WTC11 (cell line): ENCODE data around the gene KIF5C. TPM values are rescaled to one million over a fixed set of nuclear protein-coding genes. Genes with fewer than 3 reads are reported as not detected.

Source experiments
- ATAC-seq: fragments of 200-7000 bp; cut with Tn5 transposase; 2 replicates; pipeline ENCODE4 v1.10.0; 2021; ENCODE audit warnings: mild to moderate bottlenecking, moderate library complexity
- CTCF ChIA-PET: fragments of 300-600 bp; sonication (Branson Sonifier 250); formaldehyde crosslinking; loops from one replicate; lab custom pipeline; 2021; ENCODE audit warnings: antibody characterized with exemption; lab: Charles Lee
- POLR2A ChIA-PET: fragments of 350-600 bp; sonication (Branson Sonifier 250); formaldehyde crosslinking; loops from one replicate; lab custom pipeline; 2021; ENCODE audit warnings: antibody characterized with exemption; lab: Charles Lee
- DNase-seq: peaks from one replicate; pipeline ENCODE4 v3.0.0; 2021; ENCODE audit warnings: low spot score
- H3K27ac Mint-ChIP-seq: 2 replicates; pipeline ENCODE4 v1.8.0; 2021; ENCODE audit warnings: mixed read lengths
- H3K27me3 Mint-ChIP-seq: 2 replicates; pipeline ENCODE4 v1.8.0; 2021; ENCODE audit warnings: low read depth, mild to moderate bottlenecking, moderate library complexity, mixed read lengths
- H3K36me3 Mint-ChIP-seq: 2 replicates; pipeline ENCODE4 v1.8.0; 2021; ENCODE audit warnings: mixed read lengths
- H3K4me1 Mint-ChIP-seq: 2 replicates; pipeline ENCODE4 v1.8.0; 2022; ENCODE audit warnings: mixed read lengths
- H3K4me3 Mint-ChIP-seq: 2 replicates; pipeline ENCODE4 v1.8.0; 2021; ENCODE audit warnings: mild to moderate bottlenecking, moderate library complexity, mixed read lengths
- H3K9me3 Mint-ChIP-seq: 2 replicates; pipeline ENCODE4 v1.8.0; 2021; ENCODE audit warnings: mixed read lengths
- ATF3 ChIP-seq: sonication (generic); formaldehyde crosslinking; conservative IDR thresholded peaks from 2 replicates; pipeline ENCODE4 v1.8.1; 2022; ENCODE audit warnings: mild to moderate bottlenecking, missing genetic modification reagents
- CDX4 ChIP-seq: fragments of 250-450 bp; sonication (Bioruptor Pico); IDR thresholded peaks from 2 replicates; pipeline ENCODE4 v1.9.0; 2021; ENCODE audit warnings: moderate library complexity, mild to moderate bottlenecking, inconsistent platforms, borderline replicate concordance
- IRF2 ChIP-seq: sonication (generic); formaldehyde crosslinking; IDR thresholded peaks from 2 replicates; pipeline ENCODE4 v1.8.0; 2022; ENCODE audit warnings: low read depth, missing genetic modification reagents, borderline replicate concordance
- JUN ChIP-seq: sonication (generic); formaldehyde crosslinking; IDR thresholded peaks from 2 replicates; pipeline ENCODE4 v1.8.0; 2023; ENCODE audit warnings: mild to moderate bottlenecking, missing genetic modification reagents
- NR1H2 ChIP-seq: sonication (generic); formaldehyde crosslinking; IDR thresholded peaks from 2 replicates; pipeline ENCODE4 v1.9.0; 2021; ENCODE audit warnings: mild to moderate bottlenecking, moderate library complexity, missing genetic modification reagents
- STAT6 ChIP-seq: sonication (generic); formaldehyde crosslinking; conservative IDR thresholded peaks from 2 replicates; pipeline ENCODE4 v1.8.1; 2023; ENCODE audit warnings: mild to moderate bottlenecking, low read depth, missing genetic modification reagents, moderate library complexity
- TCF7 ChIP-seq: sonication (generic); formaldehyde crosslinking; IDR thresholded peaks from 2 replicates; pipeline ENCODE4 v1.8.0; 2022; ENCODE audit warnings: mild to moderate bottlenecking, low read depth, missing genetic modification reagents, moderate library complexity
- TEAD4 ChIP-seq: sonication (generic); formaldehyde crosslinking; IDR thresholded peaks from 2 replicates; pipeline ENCODE4 v1.8.0; 2022; ENCODE audit warnings: mild to moderate bottlenecking, missing genetic modification reagents
- ZNF121 ChIP-seq: sonication (generic); formaldehyde crosslinking; IDR thresholded peaks from 2 replicates; pipeline ENCODE4 v1.8.0; 2023; ENCODE audit warnings: missing genetic modification reagents
- ZNF512 ChIP-seq: sonication (generic); formaldehyde crosslinking; IDR thresholded peaks from 2 replicates; pipeline ENCODE4 v1.8.1; 2022; ENCODE audit warnings: missing genetic modification reagents, borderline replicate concordance
- ZSCAN18 ChIP-seq: fragments of 250-450 bp; sonication (Bioruptor Pico); IDR thresholded peaks from 2 replicates; pipeline ENCODE4 v2.1.2; 2022; ENCODE audit warnings: mild to moderate bottlenecking, moderate library complexity
- total RNA-seq: library from RNA; stranded (reverse); gene quantifications from 3 replicates; pipeline ENCODE4 v1.2.3, GENCODE V29; 2021
- TF ChIP-seq, protein P1 (sequence below): sonication (generic); formaldehyde crosslinking; IDR thresholded peaks from 2 replicates; pipeline ENCODE4 v1.8.0; 2023; ENCODE audit warnings: missing genetic modification reagents, mild to moderate bottlenecking, borderline replicate concordance
- TF ChIP-seq, protein P2 (sequence below): sonication (generic); formaldehyde crosslinking; IDR thresholded peaks from 2 replicates; pipeline ENCODE4 v1.8.1; 2023; ENCODE audit warnings: mild to moderate bottlenecking, missing genetic modification reagents

KIF5C gene
- total RNA-seq, 1 experiment from 2014 or later = 73.5 TPM

DNA sequence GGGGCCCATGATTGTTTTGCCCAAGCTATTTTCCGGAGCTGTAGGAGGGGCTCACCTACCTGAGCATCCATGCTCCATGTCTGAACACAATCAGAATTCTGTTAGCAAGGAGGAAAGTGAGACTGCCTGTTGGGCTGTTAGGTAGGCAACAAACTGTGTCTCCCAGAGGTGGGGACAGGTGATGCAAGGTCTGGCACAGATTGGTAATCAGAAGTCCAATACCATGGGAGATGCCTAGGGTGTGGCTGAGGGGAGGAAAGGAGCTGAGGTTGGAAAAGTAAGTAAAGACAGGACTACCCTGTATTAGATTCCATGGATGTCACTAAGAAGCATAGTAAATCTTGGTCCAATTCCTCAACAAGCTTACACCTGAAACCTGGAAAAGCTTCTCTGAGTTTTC lies 166.5 kb downstream of the KIF5C start:
- TF ChIP-seq CDX4 = no peak
- TF ChIP-seq JUN (CRISPR knock-in tag) = no peak
- no peak for TF ChIP-seq NR1H2
- TF ChIP-seq, protein P1, sequence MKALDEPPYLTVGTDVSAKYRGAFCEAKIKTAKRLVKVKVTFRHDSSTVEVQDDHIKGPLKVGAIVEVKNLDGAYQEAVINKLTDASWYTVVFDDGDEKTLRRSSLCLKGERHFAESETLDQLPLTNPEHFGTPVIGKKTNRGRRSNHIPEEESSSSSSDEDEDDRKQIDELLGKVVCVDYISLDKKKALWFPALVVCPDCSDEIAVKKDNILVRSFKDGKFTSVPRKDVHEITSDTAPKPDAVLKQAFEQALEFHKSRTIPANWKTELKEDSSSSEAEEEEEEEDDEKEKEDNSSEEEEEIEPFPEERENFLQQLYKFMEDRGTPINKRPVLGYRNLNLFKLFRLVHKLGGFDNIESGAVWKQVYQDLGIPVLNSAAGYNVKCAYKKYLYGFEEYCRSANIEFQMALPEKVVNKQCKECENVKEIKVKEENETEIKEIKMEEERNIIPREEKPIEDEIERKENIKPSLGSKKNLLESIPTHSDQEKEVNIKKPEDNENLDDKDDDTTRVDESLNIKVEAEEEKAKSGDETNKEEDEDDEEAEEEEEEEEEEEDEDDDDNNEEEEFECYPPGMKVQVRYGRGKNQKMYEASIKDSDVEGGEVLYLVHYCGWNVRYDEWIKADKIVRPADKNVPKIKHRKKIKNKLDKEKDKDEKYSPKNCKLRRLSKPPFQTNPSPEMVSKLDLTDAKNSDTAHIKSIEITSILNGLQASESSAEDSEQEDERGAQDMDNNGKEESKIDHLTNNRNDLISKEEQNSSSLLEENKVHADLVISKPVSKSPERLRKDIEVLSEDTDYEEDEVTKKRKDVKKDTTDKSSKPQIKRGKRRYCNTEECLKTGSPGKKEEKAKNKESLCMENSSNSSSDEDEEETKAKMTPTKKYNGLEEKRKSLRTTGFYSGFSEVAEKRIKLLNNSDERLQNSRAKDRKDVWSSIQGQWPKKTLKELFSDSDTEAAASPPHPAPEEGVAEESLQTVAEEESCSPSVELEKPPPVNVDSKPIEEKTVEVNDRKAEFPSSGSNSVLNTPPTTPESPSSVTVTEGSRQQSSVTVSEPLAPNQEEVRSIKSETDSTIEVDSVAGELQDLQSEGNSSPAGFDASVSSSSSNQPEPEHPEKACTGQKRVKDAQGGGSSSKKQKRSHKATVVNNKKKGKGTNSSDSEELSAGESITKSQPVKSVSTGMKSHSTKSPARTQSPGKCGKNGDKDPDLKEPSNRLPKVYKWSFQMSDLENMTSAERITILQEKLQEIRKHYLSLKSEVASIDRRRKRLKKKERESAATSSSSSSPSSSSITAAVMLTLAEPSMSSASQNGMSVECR (CRISPR knock-in tag) = no peak
- no peak for TF ChIP-seq ZNF512 (CRISPR knock-in tag)
- no peak for TF ChIP-seq IRF2 (CRISPR knock-in tag)
- TF ChIP-seq ZNF121 (CRISPR knock-in tag) = no peak
- TF ChIP-seq ZSCAN18 (CRISPR knock-in tag) = no peak
- Mint-ChIP-seq H3K4me3 (no peak overlapping the region), H3K27me3 (peaks cover 30% of the 10 kb centered on the region), H3K4me1 (peaks cover 4% of the 10 kb centered on the region; the same call in 1 of the 2 replicates), H3K27ac (no peak overlapping the region), H3K36me3 (no peaks in the 10 kb centered on the region), H3K9me3 (peaks cover 9% of the 10 kb centered on the region; the same call in 1 of the 2 replicates)
- DNase-seq (no peak), ATAC-seq (no peak)
- POLR2A ChIA-PET = interaction anchor here (0.5 to 0.7 kb wide), 4 partner anchors 33 to 135 kb away, joined by 4 to 6 read pairs (median 4); no protein-coding TSS in a partner anchor
- CTCF ChIA-PET = interaction anchor here (0.5 to 5.1 kb wide), 9 partner anchors 8 to 638 kb away, joined by 3 to 61 read pairs (median 4); no protein-coding TSS in a partner anchor

GRCh38 chr2:149042881-149043280 lies 167.9 kb downstream of the KIF5C start:
- TF ChIP-seq, protein P2, sequence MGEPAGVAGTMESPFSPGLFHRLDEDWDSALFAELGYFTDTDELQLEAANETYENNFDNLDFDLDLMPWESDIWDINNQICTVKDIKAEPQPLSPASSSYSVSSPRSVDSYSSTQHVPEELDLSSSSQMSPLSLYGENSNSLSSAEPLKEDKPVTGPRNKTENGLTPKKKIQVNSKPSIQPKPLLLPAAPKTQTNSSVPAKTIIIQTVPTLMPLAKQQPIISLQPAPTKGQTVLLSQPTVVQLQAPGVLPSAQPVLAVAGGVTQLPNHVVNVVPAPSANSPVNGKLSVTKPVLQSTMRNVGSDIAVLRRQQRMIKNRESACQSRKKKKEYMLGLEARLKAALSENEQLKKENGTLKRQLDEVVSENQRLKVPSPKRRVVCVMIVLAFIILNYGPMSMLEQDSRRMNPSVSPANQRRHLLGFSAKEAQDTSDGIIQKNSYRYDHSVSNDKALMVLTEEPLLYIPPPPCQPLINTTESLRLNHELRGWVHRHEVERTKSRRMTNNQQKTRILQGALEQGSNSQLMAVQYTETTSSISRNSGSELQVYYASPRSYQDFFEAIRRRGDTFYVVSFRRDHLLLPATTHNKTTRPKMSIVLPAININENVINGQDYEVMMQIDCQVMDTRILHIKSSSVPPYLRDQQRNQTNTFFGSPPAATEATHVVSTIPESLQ = no peak
- TF ChIP-seq TEAD4 (no peak), ATF3 (CRISPR knock-in tag) (no peak), TCF7 (CRISPR knock-in tag) (no peak), STAT6 (CRISPR knock-in tag) (no peak)
- H3K27me3 Mint-ChIP-seq = peaks cover 22% of the 10 kb centered on the region
- DNase-seq (no peak), ATAC-seq (no peak)
- CTCF ChIA-PET = no interaction called here
- no peak overlapping the region for H3K4me3 Mint-ChIP-seq
- POLR2A ChIA-PET = no interaction called here
- H3K4me1 Mint-ChIP-seq = peaks cover 2% of the 10 kb centered on the region; the same call in 1 of the 2 replicates
- peaks cover 18% of the 10 kb centered on the region for H3K9me3 Mint-ChIP-seq
- peaks cover 3% of the 10 kb centered on the region; the same call in 1 of the 2 replicates for H3K36me3 Mint-ChIP-seq
- no peak overlapping the region for H3K27ac Mint-ChIP-seq
